ENCODE measurements around the gene TJP1.

Gene TJP1

GRCh38 chr15:29686445-29687203 lies 135.6 kb downstream of the TJP1 start:
- Histone ChIP-seq H3K4me3 (ENCODE audit: insufficient read depth, low read depth, low read length) (no peak overlapping the region), H3K27ac (ENCODE audit: insufficient read depth, low read depth, low read length, poor library complexity, severe bottlenecking) (no peak overlapping the region), H3K27me3 (ENCODE audit: control insufficient read depth, insufficient read depth, low read length, poor library complexity, severe bottlenecking) (no peaks in the 10 kb centered on the region), H3K4me1 (ENCODE audit: control insufficient read depth, insufficient read depth, low read length) (no peaks in the 10 kb centered on the region), H3K36me3 (ENCODE audit: control insufficient read depth, insufficient read depth, low read length) (no peaks in the 10 kb centered on the region), H3K9me3 (ENCODE audit: control insufficient read depth, low read length) (no peaks in the 10 kb centered on the region)
- 93 to 95% methylated on average over 8 of the region's 8 CpGs for WGBS, 2 experiments

DNA sequence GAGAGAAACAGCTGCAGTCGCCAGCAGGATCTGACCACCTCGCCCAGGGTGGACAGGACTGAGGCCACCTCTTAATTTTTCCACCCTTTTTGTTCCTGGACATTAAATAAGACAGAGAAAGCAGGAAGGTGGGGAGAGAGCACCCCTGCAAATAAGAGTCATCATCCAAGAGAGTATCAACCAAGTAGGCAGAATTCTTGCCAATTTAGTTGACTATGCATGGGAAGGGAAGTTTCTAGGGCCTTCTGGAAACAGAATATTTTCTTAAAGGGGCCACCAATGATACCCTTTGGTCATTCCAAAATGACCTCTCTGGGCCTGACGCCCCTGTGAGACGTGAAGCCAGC lies 136.2 kb downstream of the TJP1 start:
- 93 to 95% methylated on average over 4 of the region's 4 CpGs for WGBS, 2 experiments

GRCh38 chr15:29685156-29686078 lies 136.9 kb downstream of the TJP1 start:
- Histone ChIP-seq H3K36me3 (ENCODE audit: control insufficient read depth, insufficient read depth, low read length) (no peaks in the 10 kb centered on the region), H3K4me3 (ENCODE audit: insufficient read depth, low read depth, low read length) (no peak overlapping the region), H3K27me3 (ENCODE audit: control insufficient read depth, insufficient read depth, low read length, poor library complexity, severe bottlenecking) (no peaks in the 10 kb centered on the region), H3K27ac (ENCODE audit: insufficient read depth, low read depth, low read length, poor library complexity, severe bottlenecking) (no peak overlapping the region), H3K9me3 (ENCODE audit: control insufficient read depth, low read length) (no peaks in the 10 kb centered on the region), H3K4me1 (ENCODE audit: control insufficient read depth, insufficient read depth, low read length) (no peaks in the 10 kb centered on the region)
- WGBS, 2 experiments, result 84 to 90% methylated on average over 20 of the region's 20 CpGs

More for the DNA sequence above, 136.2 kb downstream of the TJP1 start:
- H3K36me3 ChIP-seq (ENCODE audit: control insufficient read depth, insufficient read depth, low read length), result no peaks in the 10 kb centered on the region
- no peaks in the 10 kb centered on the region for H3K9me3 ChIP-seq (ENCODE audit: control insufficient read depth, low read length)
- no peaks in the 10 kb centered on the region for H3K4me1 ChIP-seq (ENCODE audit: control insufficient read depth, insufficient read depth, low read length)
- no peak overlapping the region for H3K4me3 ChIP-seq (ENCODE audit: insufficient read depth, low read depth, low read length)
- no peak overlapping the region for H3K27ac ChIP-seq (ENCODE audit: insufficient read depth, low read depth, low read length, poor library complexity, severe bottlenecking)
- H3K27me3 ChIP-seq (ENCODE audit: control insufficient read depth, insufficient read depth, low read length, poor library complexity, severe bottlenecking), result no peaks in the 10 kb centered on the region

GRCh38 chr15:29682781-29683180 lies 139.5 kb downstream of the TJP1 start:
- no peak overlapping the region for H3K27ac ChIP-seq (ENCODE audit: insufficient read depth, low read depth, low read length, poor library complexity, severe bottlenecking)
- no peak overlapping the region for H3K4me3 ChIP-seq (ENCODE audit: insufficient read depth, low read depth, low read length)
- no peaks in the 10 kb centered on the region for H3K9me3 ChIP-seq (ENCODE audit: control insufficient read depth, low read length)
- no peaks in the 10 kb centered on the region for H3K36me3 ChIP-seq (ENCODE audit: control insufficient read depth, insufficient read depth, low read length)
- no peaks in the 10 kb centered on the region for H3K4me1 ChIP-seq (ENCODE audit: control insufficient read depth, insufficient read depth, low read length)
- no peaks in the 10 kb centered on the region for H3K27me3 ChIP-seq (ENCODE audit: control insufficient read depth, insufficient read depth, low read length, poor library complexity, severe bottlenecking)
- WGBS, 2 experiments, result 94 to 98% methylated on average over 3 of the region's 3 CpGs

DNA sequence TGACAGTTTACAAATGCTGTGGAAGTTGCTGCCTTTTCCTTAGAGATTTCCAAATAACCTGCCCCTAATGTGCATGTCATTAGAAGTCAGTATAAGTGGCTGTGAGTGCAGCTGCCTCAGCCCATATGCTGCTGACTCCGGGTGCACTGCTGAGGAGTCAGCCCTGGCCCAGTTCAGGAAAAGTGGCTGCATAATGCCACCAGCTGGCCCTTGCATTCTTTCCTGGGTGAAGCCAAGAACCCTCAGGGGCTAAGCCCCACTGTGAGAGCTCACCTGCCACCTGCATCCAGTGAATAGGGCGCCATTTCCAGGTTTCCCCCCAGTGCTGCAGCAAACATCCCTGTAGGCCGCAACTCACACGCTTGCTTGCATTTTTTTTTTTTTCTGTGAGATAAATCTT lies 139.9 kb downstream of the TJP1 start:
- 90 to 92% methylated on average over 4 of the region's 4 CpGs for WGBS, 2 experiments
- Histone ChIP-seq H3K36me3 (ENCODE audit: control insufficient read depth, insufficient read depth, low read length) (no peaks in the 10 kb centered on the region), H3K27ac (ENCODE audit: insufficient read depth, low read depth, low read length, poor library complexity, severe bottlenecking) (no peak overlapping the region), H3K27me3 (ENCODE audit: control insufficient read depth, insufficient read depth, low read length, poor library complexity, severe bottlenecking) (no peaks in the 10 kb centered on the region), H3K9me3 (ENCODE audit: control insufficient read depth, low read length) (no peaks in the 10 kb centered on the region), H3K4me3 (ENCODE audit: insufficient read depth, low read depth, low read length) (no peak overlapping the region), H3K4me1 (ENCODE audit: control insufficient read depth, insufficient read depth, low read length) (no peaks in the 10 kb centered on the region)

DNA sequence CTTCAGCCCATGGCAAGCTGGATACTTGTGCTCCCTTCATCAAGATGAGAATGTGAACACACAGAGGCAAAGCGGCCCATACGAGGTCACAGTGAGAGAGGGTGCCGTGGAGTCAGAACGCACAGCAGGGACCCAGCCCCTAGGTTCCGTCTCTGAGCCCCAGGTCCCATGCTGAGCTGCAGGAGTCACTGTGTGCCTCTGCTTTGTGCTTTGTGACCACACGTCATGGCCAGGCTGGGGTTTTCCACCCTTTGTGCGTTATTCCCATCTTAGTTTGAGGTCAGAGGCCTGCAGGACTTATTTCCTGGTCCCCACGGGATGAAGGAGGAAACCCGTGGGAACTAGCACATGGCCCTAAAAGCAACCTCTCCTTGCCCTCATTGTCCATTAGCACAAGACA lies 140.3 kb downstream of the TJP1 start:
- no peaks in the 10 kb centered on the region for H3K4me1 ChIP-seq (ENCODE audit: control insufficient read depth, insufficient read depth, low read length)
- no peaks in the 10 kb centered on the region for H3K9me3 ChIP-seq (ENCODE audit: control insufficient read depth, low read length)
- H3K27me3 ChIP-seq (ENCODE audit: control insufficient read depth, insufficient read depth, low read length, poor library complexity, severe bottlenecking), result no peaks in the 10 kb centered on the region
- H3K36me3 ChIP-seq (ENCODE audit: control insufficient read depth, insufficient read depth, low read length), result no peaks in the 10 kb centered on the region
- H3K4me3 ChIP-seq (ENCODE audit: insufficient read depth, low read depth, low read length), result no peak overlapping the region
- WGBS, 2 experiments, result 92 to 93% methylated on average over 9 of the region's 9 CpGs
- H3K27ac ChIP-seq (ENCODE audit: insufficient read depth, low read depth, low read length, poor library complexity, severe bottlenecking), result no peak overlapping the region

DNA sequence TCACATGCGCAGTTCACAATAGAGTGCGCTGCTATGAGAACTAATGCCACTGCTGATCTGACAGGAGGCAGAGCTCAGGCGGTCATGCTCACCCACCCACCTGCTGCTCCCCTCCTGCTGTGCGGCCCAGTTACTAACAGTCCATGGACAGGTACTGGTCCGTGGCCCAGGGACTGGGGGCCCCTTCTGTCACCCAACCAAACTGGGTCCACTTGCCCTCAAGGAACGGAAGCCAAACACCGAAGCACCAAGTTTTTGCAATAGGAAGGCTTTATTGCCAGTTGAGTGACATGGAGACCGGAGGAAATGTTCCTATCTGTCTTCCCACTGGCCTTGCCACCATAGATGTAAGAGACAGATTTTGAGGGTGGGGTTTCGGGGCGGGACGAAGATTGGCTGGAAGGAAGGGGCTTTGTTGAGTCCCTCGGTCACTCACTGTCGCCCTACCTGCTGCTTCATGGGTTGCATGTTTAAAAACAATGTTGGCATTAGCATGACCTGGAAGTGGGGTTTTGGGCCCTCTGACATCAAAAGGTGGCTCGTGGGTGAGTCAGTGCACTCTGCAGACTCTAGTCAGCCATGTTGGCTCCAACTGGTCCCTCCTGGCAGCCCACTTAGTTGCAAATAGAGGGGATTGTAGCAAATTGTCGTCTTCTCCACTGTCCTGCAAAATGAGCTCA lies 141.0 kb downstream of the TJP1 start:
- H3K4me1 ChIP-seq (ENCODE audit: control insufficient read depth, insufficient read depth, low read length), result no peaks in the 10 kb centered on the region
- H3K9me3 ChIP-seq (ENCODE audit: control insufficient read depth, low read length), result no peaks in the 10 kb centered on the region
- H3K27me3 ChIP-seq (ENCODE audit: control insufficient read depth, insufficient read depth, low read length, poor library complexity, severe bottlenecking), result no peaks in the 10 kb centered on the region
- H3K4me3 ChIP-seq (ENCODE audit: insufficient read depth, low read depth, low read length), result no peak overlapping the region
- 94 to 96% methylated on average over 15 of the region's 15 CpGs for WGBS, 2 experiments
- no peaks in the 10 kb centered on the region for H3K36me3 ChIP-seq (ENCODE audit: control insufficient read depth, insufficient read depth, low read length)
- H3K27ac ChIP-seq (ENCODE audit: insufficient read depth, low read depth, low read length, poor library complexity, severe bottlenecking), result no peak overlapping the region

DNA sequence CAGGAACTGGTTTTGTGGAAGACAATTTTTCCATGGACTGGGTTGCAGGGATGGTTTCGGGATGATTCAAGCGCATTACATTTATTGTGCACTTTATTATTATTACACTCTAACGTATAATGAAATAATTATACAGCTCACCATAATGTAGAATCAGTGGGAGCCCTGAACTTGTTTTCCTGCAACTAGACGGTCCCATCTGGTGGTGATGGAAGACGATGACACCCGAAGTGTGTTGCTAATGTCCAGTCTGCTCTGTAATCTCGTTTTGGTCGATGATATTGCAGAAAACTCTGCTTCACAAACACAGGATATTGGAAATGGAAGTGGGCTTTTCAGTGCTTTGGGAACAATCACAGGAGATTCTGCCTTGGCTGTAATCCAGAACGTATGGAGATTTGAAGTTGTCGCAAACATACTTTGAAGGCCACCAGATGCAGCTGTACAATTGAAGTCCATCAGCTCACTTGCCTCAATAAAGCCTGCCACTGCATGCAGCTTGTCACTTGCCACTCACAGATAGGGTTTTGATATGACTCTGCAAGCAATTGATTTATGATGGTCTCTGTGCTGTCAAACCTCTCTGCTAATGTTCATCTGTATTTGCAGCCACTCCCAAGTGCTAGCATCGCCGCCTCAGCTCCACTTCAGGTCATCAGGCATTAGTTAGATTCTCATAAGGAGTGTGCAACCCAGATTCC lies 141.7 kb downstream of the TJP1 start:
- no peaks in the 10 kb centered on the region for H3K9me3 ChIP-seq (ENCODE audit: control insufficient read depth, low read length)
- 91 to 95% methylated on average over 12 of the region's 12 CpGs for WGBS, 2 experiments

GRCh38 chr15:29678504-29679034 lies 143.7 kb downstream of the TJP1 start:
- Histone ChIP-seq H3K27ac (ENCODE audit: insufficient read depth, low read depth, low read length, poor library complexity, severe bottlenecking) (no peak overlapping the region), H3K4me3 (ENCODE audit: insufficient read depth, low read depth, low read length) (no peak overlapping the region), H3K36me3 (ENCODE audit: control insufficient read depth, insufficient read depth, low read length) (no peaks in the 10 kb centered on the region), H3K9me3 (ENCODE audit: control insufficient read depth, low read length) (no peaks in the 10 kb centered on the region), H3K4me1 (ENCODE audit: control insufficient read depth, insufficient read depth, low read length) (no peaks in the 10 kb centered on the region), H3K27me3 (ENCODE audit: control insufficient read depth, insufficient read depth, low read length, poor library complexity, severe bottlenecking) (peaks cover 10% of the 10 kb centered on the region)
- 89 to 95% methylated on average over 4 of the region's 4 CpGs for WGBS, 2 experiments

More for the DNA sequence above, 141.7 kb downstream of the TJP1 start:
- Histone ChIP-seq H3K4me1 (ENCODE audit: control insufficient read depth, insufficient read depth, low read length) (no peaks in the 10 kb centered on the region), H3K4me3 (ENCODE audit: insufficient read depth, low read depth, low read length) (no peak overlapping the region), H3K36me3 (ENCODE audit: control insufficient read depth, insufficient read depth, low read length) (no peaks in the 10 kb centered on the region), H3K27ac (ENCODE audit: insufficient read depth, low read depth, low read length, poor library complexity, severe bottlenecking) (no peak overlapping the region), H3K27me3 (ENCODE audit: control insufficient read depth, insufficient read depth, low read length, poor library complexity, severe bottlenecking) (peaks cover 4% of the 10 kb centered on the region)

Data from ectodermal cell (in vitro differentiated cells).